ENCODE results near the gene FCRL2. TPM values are rescaled to one million over a fixed set of nuclear protein-coding genes. Genes with fewer than 3 reads are reported as not detected.

Gene FCRL2
- total RNA-seq, 4 donors from 2014 or later, result 0.32 to 0.56 (median 0.56) TPM; not detected in 1

GRCh38 chr1:157775101-157775870 lies 1.6 kb downstream of the FCRL2 start:
- no peak for ATAC-seq (ENCODE audit: low FRiP score)
- DNase-seq (ENCODE audit: low spot score), result no peak
- no peak for TF ChIP-seq CTCF (IDR thresholded peaks at IDR 0.05)

GRCh38 chr1:157774412-157774811 lies 2.5 kb downstream of the FCRL2 start:
- no peak for TF ChIP-seq CTCF (IDR thresholded peaks at IDR 0.05)
- ATAC-seq (ENCODE audit: low FRiP score) (no peak), DNase-seq (ENCODE audit: low spot score) (no peak)

GRCh38 chr1:157773493-157774350 lies 3.2 kb downstream of the FCRL2 start:
- DNase-seq (ENCODE audit: low spot score) (no peak), ATAC-seq (ENCODE audit: low FRiP score) (no peak)
- no peak for TF ChIP-seq CTCF (IDR thresholded peaks at IDR 0.05)

- no peak for TF ChIP-seq CTCF (IDR thresholded peaks at IDR 0.05)
- no peak for ATAC-seq (ENCODE audit: low FRiP score)
Observed at GRCh38 chr1:157771661-157772425, 5.1 kb downstream of the FCRL2 start.

GRCh38 chr1:157770442-157771043 lies 6.4 kb downstream of the FCRL2 start:
- no peak for ATAC-seq (ENCODE audit: low FRiP score)
- DNase-seq (ENCODE audit: low spot score), result no peak
- TF ChIP-seq CTCF (IDR thresholded peaks at IDR 0.05), result no peak

More at GRCh38 chr1:157771661-157772425, 5.1 kb downstream of the FCRL2 start:
- DNase-seq (ENCODE audit: low spot score), result no peak

GRCh38 chr1:157766792-157767191 lies 10.1 kb downstream of the FCRL2 start:
- no peak for DNase-seq (ENCODE audit: low spot score)

More at GRCh38 chr1:157766792-157767191, 10.1 kb downstream of the FCRL2 start:
- no peak for ATAC-seq (ENCODE audit: low FRiP score)
- no peak for TF ChIP-seq CTCF (IDR thresholded peaks at IDR 0.05)
